Caki2 (cell line): ENCODE measurements around the gene MAPK7. TPM values are rescaled to one million over a fixed set of nuclear protein-coding genes. Genes with fewer than 3 reads are reported as not detected.

Source experiments
- DNase-seq: peaks from one replicate; pipeline ENCODE4 v3.0.0-alpha.2; 2015; ENCODE audit warnings: low read depth
- in situ Hi-C: cut with HindIII; loops from 2 replicates; pipeline ENCODE4 v1.10.0; 2016; ENCODE audit warnings: low sequenced_read_pairs, low pct_unique_long_range_greater_than_20kb, mixed read lengths
- total RNA-seq: library from RNA; depleted of rRNA; stranded (reverse); fragments of >200 nt; shearing (Covaris generic); gene quantifications from 2 replicates; pipeline ENCODE4 v1.2.3, GENCODE V29; 2014; ENCODE audit warnings: low replicate concordance; rRNA removed

Gene MAPK7
- total RNA-seq, 1 experiment from 2014 or later = 3.9 TPM

- in situ Hi-C loops = no loop called here
- no peak for DNase-seq
Measured at GRCh38 chr17:19431691-19432090, 53.4 kb downstream of the MAPK7 start.

Other genes starting within 250 kb of the MAPK7 start
- 14.8 and 19.1 TPM in 2 replicates for gene EPN2, start 141.1 kb upstream of the MAPK7 start, total RNA-seq
- 55.1 and 60.4 TPM in 2 replicates for gene B9D1, start 15.8 kb upstream of the MAPK7 start, total RNA-seq
- gene MFAP4, start 8.7 kb downstream of the MAPK7 start, total RNA-seq = not detected in 2 replicates
- gene RNF112, start 32.7 kb downstream of the MAPK7 start, total RNA-seq = 1.5 and 1.6 TPM in 2 replicates
- gene SLC47A1, start 155.4 kb downstream of the MAPK7 start, total RNA-seq = 7.2 and 18.0 TPM in 2 replicates